Spleen (tissue), 7 donors: ENCODE results near the gene CHRND.

Source experiments
- CTCF ChIP-seq, 11 experiments: fragments of 200-600 bp in 7 of 11; fragments of 450-650 bp in 4 of 11; sonication (generic) in 4 of 11; IDR thresholded peaks in 8 of 11; conservative IDR thresholded peaks in 3 of 11; 1 replicate in 7 of 11; 2 replicates in 4 of 11; pipeline versions ENCODE4 v1.4.0 to v1.8.0; 2016 to 2021; ENCODE audit warnings: antibody characterized with exemption in 11 of 11, inconsistent platforms in 4 of 11, mild to moderate bottlenecking in 1 of 11
- POLR2A ChIP-seq, 3 donors: fragments of 450-650 bp; IDR thresholded peaks; one replicate each; pipeline ENCODE4 v1.5.1; 2017; ENCODE audit warnings: antibody characterized with exemption in 3 of 3, mild to moderate bottlenecking in 1 of 3
- POLR2AphosphoS5 ChIP-seq, 3 donors: sonication (generic); formaldehyde crosslinking; IDR thresholded peaks; one replicate each; pipeline ENCODE4 v1.5.1; 2017; ENCODE audit warnings: antibody characterized with exemption in 3 of 3
- donor health status: DM: no; HTN: no; CAD: no; lungs with moderate emphysema.
- donor health status: DM: no; HTN: no; CAD: no.
- donor health status: DM: no; HTN: no; CAD: no.

- TF ChIP-seq CTCF (IDR thresholded peaks at IDR 0.05 in 8 of 11, conservative IDR thresholded peaks at IDR 0.05 in 3 of 11) (no peak), POLR2AphosphoS5 (IDR thresholded peaks at IDR 0.05) (no peak), POLR2A (IDR thresholded peaks at IDR 0.05) (no peak)
Observed at GRCh38 chr2:232538671-232539070, 12.7 kb downstream of the CHRND start.
